HFF-Myc (cell line): ENCODE data around the gene TMEM132D.

Experiments used
- DNase-seq: peaks from one replicate; pipeline ENCODE4 v3.0.0-alpha.2; 2011; ENCODE audit warnings: low read depth; ENCODE audit errors: extremely low read depth
- H3K4me3 ChIP-seq: replicated peaks from 2 replicates; pipeline ENCODE4 v1.5.1; 2011; ENCODE audit warnings: low read depth, mild to moderate bottlenecking, control low read depth, low read length
- CTCF ChIP-seq: IDR thresholded peaks from 2 replicates; pipeline ENCODE4 v1.5.1; 2012; ENCODE audit warnings: mild to moderate bottlenecking, low read depth, low read length, control low read depth; ENCODE audit errors: missing control alignments

The TMEM132D gene

GRCh38 chr12:129788506-129789084 is 115.2 kb downstream of the TMEM132D start:
- TF ChIP-seq CTCF, result no peak
- DNase-seq, result no peak
- H3K4me3 ChIP-seq, result no peak overlapping the region

- H3K4me3 ChIP-seq, result no peak overlapping the region
- no peak for DNase-seq
- TF ChIP-seq CTCF, result no peak
Measured at GRCh38 chr12:129779989-129780388, 123.8 kb downstream of the TMEM132D start.

GRCh38 chr12:129779033-129779432 is 124.8 kb downstream of the TMEM132D start:
- TF ChIP-seq CTCF, result no peak
- H3K4me3 ChIP-seq, result no peak overlapping the region
- no peak for DNase-seq

- TF ChIP-seq CTCF, result no peak
- DNase-seq, result no peak
- no peak overlapping the region for H3K4me3 ChIP-seq
Measured at GRCh38 chr12:129776977-129777667, 126.7 kb downstream of the TMEM132D start.

GRCh38 chr12:129772501-129773493 is 131.0 kb downstream of the TMEM132D start:
- no peak for DNase-seq

GRCh38 chr12:129771238-129771637 is 132.6 kb downstream of the TMEM132D start:
- H3K4me3 ChIP-seq, result no peak overlapping the region
- no peak for DNase-seq
- TF ChIP-seq CTCF, result no peak

More at GRCh38 chr12:129772501-129773493, 131.0 kb downstream of the TMEM132D start:
- H3K4me3 ChIP-seq, result no peak overlapping the region
- no peak for TF ChIP-seq CTCF
